OCI-LY1 (cell line): Measurements from ENCODE around the gene POLR3GL.

Experiments
- EZH2 ChIP-seq: fragments of 200-600 bp; sonication (generic), shearing (Covaris generic); IDR thresholded peaks from 2 replicates; pipeline ENCODE4 v1.8.0; 2017; ENCODE audit warnings: borderline replicate concordance, mixed run types, mild to moderate bottlenecking, antibody characterized with exemption, low read length, moderate library complexity, mixed read lengths
- TF ChIP-seq, protein P1 (sequence below): fragments of 200-600 bp; sonication (generic), shearing (Covaris generic); IDR thresholded peaks from 2 replicates; pipeline ENCODE4 v1.5.1; 2017; ENCODE audit warnings: mild to moderate bottlenecking, antibody characterized with exemption, low read length, moderate library complexity, mixed read lengths

- no peak for TF ChIP-seq EZH2
- TF ChIP-seq, protein P1, sequence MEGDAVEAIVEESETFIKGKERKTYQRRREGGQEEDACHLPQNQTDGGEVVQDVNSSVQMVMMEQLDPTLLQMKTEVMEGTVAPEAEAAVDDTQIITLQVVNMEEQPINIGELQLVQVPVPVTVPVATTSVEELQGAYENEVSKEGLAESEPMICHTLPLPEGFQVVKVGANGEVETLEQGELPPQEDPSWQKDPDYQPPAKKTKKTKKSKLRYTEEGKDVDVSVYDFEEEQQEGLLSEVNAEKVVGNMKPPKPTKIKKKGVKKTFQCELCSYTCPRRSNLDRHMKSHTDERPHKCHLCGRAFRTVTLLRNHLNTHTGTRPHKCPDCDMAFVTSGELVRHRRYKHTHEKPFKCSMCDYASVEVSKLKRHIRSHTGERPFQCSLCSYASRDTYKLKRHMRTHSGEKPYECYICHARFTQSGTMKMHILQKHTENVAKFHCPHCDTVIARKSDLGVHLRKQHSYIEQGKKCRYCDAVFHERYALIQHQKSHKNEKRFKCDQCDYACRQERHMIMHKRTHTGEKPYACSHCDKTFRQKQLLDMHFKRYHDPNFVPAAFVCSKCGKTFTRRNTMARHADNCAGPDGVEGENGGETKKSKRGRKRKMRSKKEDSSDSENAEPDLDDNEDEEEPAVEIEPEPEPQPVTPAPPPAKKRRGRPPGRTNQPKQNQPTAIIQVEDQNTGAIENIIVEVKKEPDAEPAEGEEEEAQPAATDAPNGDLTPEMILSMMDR = no peak
These were observed at the start of gene POLR3GL, which contains the start of gene ANKRD34A for GRCh38 chr1:145964328-145965118.
